HEK293 (cell line): ENCODE results near the gene TBCK.
A peak's percentile ranks its signal among the peaks of the same experiment; 100 is the strongest.

ENCODE experiments used
- CTCF ChIA-PET: fragments of 350-600 bp; formaldehyde crosslinking; extraction: SDS; loops from one replicate; lab custom pipeline; 2021; ENCODE audit warnings: antibody characterized with exemption; lab: Yijun Ruan, JAX
- POLR2A ChIA-PET: fragments of 300-600 bp; formaldehyde crosslinking; extraction: SDS; loops from one replicate; lab custom pipeline; 2020; ENCODE audit warnings: antibody characterized with exemption, inconsistent platforms; lab: Yijun Ruan, JAX
- H3K27ac ChIP-seq: fragments of 200-500 bp; sonication (Bioruptor generic); 2 replicates; pipeline ENCODE4 v1.5.1; 2014; ENCODE audit warnings: low read depth, low read length, control low read depth, inconsistent platforms; ENCODE audit errors: extremely low read depth
- H3K36me3 ChIP-seq, 2 experiments: fragments of 200-500 bp in 1 of 2; sonication (Bioruptor generic) in 1 of 2; 1 replicate in 1 of 2; 2 replicates in 1 of 2; pipeline ENCODE4 v1.5.1; 2014 to 2017; ENCODE audit warnings: inconsistent platforms in 2 of 2, low read length in 2 of 2; ENCODE audit not compliant: control insufficient read depth in 2 of 2, insufficient read depth in 1 of 2
- H3K4me1 ChIP-seq: fragments of 200-500 bp; sonication (Bioruptor generic); 2 replicates; pipeline ENCODE4 v1.5.1; 2014; ENCODE audit warnings: mild to moderate bottlenecking, low read length, inconsistent platforms; ENCODE audit not compliant: control insufficient read depth, insufficient read depth
- H3K4me3 ChIP-seq: 2 replicates; pipeline ENCODE4 v1.5.1; 2011; ENCODE audit warnings: low read depth, mild to moderate bottlenecking, control low read depth, low read length, moderate library complexity
- H3K9me3 ChIP-seq: fragments of 200-500 bp; sonication (Bioruptor generic); 2 replicates; pipeline ENCODE4 v1.5.1; 2014; ENCODE audit warnings: low read depth, low read length, inconsistent platforms; ENCODE audit not compliant: control insufficient read depth, insufficient read depth
- ATF2 ChIP-seq: fragments of 450-650 bp; formaldehyde crosslinking; IDR thresholded peaks from 2 replicates; pipeline ENCODE4 v1.5.1; 2016; ENCODE audit warnings: missing biosample characterization, missing genetic modification characterization, low read depth
- GLI4 ChIP-seq: fragments of 450-650 bp; formaldehyde crosslinking; IDR thresholded peaks from 2 replicates; pipeline ENCODE4 v1.5.1; 2016; ENCODE audit warnings: missing biosample characterization, missing genetic modification characterization
- PATZ1 ChIP-seq: fragments of 450-650 bp; formaldehyde crosslinking; IDR thresholded peaks from 2 replicates; pipeline ENCODE4 v1.5.1; 2016; ENCODE audit warnings: missing biosample characterization, missing genetic modification characterization
- SALL2 ChIP-seq: fragments of 450-650 bp; formaldehyde crosslinking; IDR thresholded peaks from 2 replicates; pipeline ENCODE4 v1.5.0; 2017; ENCODE audit warnings: missing biosample characterization, mild to moderate bottlenecking, missing genetic modification characterization, borderline replicate concordance
- TCF7L2 ChIP-seq: IDR thresholded peaks from 2 replicates; pipeline ENCODE4 v1.6.1; 2011; ENCODE audit warnings: low read depth, mild to moderate bottlenecking, inconsistent platforms, low read length, moderate library complexity, borderline replicate concordance
- ZBTB20 ChIP-seq: fragments of 450-650 bp; formaldehyde crosslinking; IDR thresholded peaks from 2 replicates; pipeline ENCODE4 v1.5.1; 2016; ENCODE audit warnings: missing biosample characterization, missing genetic modification characterization
- ZNF132 ChIP-seq: fragments of 450-650 bp; formaldehyde crosslinking; IDR thresholded peaks from 2 replicates; pipeline ENCODE4 v1.5.1; 2017; ENCODE audit warnings: missing biosample characterization, missing genetic modification characterization, borderline replicate concordance
- ZNF175 ChIP-seq: fragments of 450-650 bp; formaldehyde crosslinking; IDR thresholded peaks from 2 replicates; pipeline ENCODE4 v1.5.1; 2016; ENCODE audit warnings: missing biosample characterization, missing genetic modification characterization
- ZNF518A ChIP-seq: fragments of 450-650 bp; formaldehyde crosslinking; conservative IDR thresholded peaks from 2 replicates; pipeline ENCODE4 v1.5.1; 2016; ENCODE audit warnings: low read depth, missing biosample characterization, missing genetic modification characterization
- ZNF558 ChIP-seq: fragments of 450-650 bp; formaldehyde crosslinking; IDR thresholded peaks from 2 replicates; pipeline ENCODE4 v1.5.1; 2016; ENCODE audit warnings: missing biosample characterization, missing genetic modification characterization
- ZNF580 ChIP-seq: fragments of 450-650 bp; formaldehyde crosslinking; IDR thresholded peaks from 2 replicates; pipeline ENCODE4 v1.5.1; 2016; ENCODE audit warnings: missing biosample characterization, missing genetic modification characterization
- ZNF629 ChIP-seq: fragments of 450-650 bp; formaldehyde crosslinking; IDR thresholded peaks from 2 replicates; pipeline ENCODE4 v1.5.1; 2017; ENCODE audit warnings: missing biosample characterization, missing genetic modification characterization
- ZNF654 ChIP-seq: fragments of 450-650 bp; formaldehyde crosslinking; IDR thresholded peaks from 2 replicates; pipeline ENCODE4 v1.5.1; 2016; ENCODE audit warnings: low read depth, missing biosample characterization, missing genetic modification characterization
- ZNF707 ChIP-seq: fragments of 450-650 bp; formaldehyde crosslinking; IDR thresholded peaks from 2 replicates; pipeline ENCODE4 v1.5.1; 2016; ENCODE audit warnings: missing biosample characterization, missing genetic modification characterization
- ZNF785 ChIP-seq: fragments of 450-650 bp; formaldehyde crosslinking; IDR thresholded peaks from 2 replicates; pipeline ENCODE4 v1.5.1; 2016; ENCODE audit warnings: missing biosample characterization, missing genetic modification characterization
- ZNF830 ChIP-seq: fragments of 450-650 bp; IDR thresholded peaks from 2 replicates; pipeline ENCODE4 v1.5.0; 2018; ENCODE audit warnings: missing biosample characterization, missing genetic modification characterization, low read depth, mild to moderate bottlenecking, moderate library complexity
- ZSCAN30 ChIP-seq: fragments of 450-650 bp; IDR thresholded peaks from 2 replicates; pipeline ENCODE4 v1.5.1; 2018; ENCODE audit warnings: missing biosample characterization, mild to moderate bottlenecking, missing genetic modification characterization, moderate library complexity
- ZXDB ChIP-seq: fragments of 450-650 bp; formaldehyde crosslinking; IDR thresholded peaks from 2 replicates; pipeline ENCODE4 v1.5.1; 2016; ENCODE audit warnings: missing biosample characterization, missing genetic modification characterization
- TF ChIP-seq, protein P1 (sequence below): fragments of 450-650 bp; formaldehyde crosslinking; IDR thresholded peaks from 2 replicates; pipeline ENCODE4 v1.5.1; 2017; ENCODE audit warnings: missing biosample characterization, missing genetic modification characterization
- TF ChIP-seq, protein P2 (sequence below): fragments of 450-650 bp; formaldehyde crosslinking; IDR thresholded peaks from 2 replicates; pipeline ENCODE4 v1.5.1; 2016; ENCODE audit warnings: missing biosample characterization, missing genetic modification characterization
- TF ChIP-seq, protein P3 (sequence below): fragments of 450-650 bp; formaldehyde crosslinking; IDR thresholded peaks from 2 replicates; pipeline ENCODE4 v1.5.1; 2016; ENCODE audit warnings: missing biosample characterization, missing genetic modification characterization

The TBCK gene

DNA sequence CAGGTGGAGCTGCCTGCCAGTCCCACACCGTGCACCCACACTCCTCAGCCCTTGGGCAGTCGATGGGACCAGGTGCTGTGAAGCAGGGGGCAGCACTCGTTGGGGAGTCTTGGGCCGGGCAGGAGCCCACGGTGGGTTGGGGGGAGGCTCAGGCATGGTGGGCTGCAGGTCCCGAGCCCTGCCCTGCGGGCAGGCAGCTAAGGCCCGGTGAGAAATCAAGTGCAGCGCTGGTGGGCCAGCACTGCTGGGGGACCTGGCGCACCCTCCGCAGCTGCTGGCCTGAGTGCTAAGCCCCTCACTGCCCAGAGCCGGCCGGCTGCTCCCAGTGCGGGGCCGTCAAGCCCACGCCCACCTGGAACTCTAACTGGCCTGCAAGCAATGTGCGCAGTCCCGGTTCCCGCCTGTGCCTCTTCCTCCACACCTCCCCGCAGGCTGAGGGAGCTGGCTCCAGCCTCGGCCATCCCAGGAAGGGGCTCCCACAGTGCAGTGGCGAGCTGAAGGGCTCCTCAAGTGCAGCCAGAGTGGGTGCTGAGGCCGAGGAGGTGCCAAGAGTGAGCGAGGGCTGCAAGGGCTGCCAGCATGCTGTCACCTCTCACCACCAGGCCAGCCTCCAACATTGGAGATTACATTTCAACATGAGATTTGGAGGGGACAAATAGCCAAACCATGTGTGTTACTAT, 223.5 kb downstream of the TBCK start:
- Histone ChIP-seq H3K36me3 (peaks cover 0 to 7% of the 10 kb centered on the region in 2 experiments; a peak in 1 of 3 replicates), H3K4me3 (no peak overlapping the region), H3K27ac (no peak overlapping the region), H3K9me3 (no peaks in the 10 kb centered on the region), H3K4me1 (peaks cover 2% of the 10 kb centered on the region; the same call in 1 of the 2 replicates)
- POLR2A ChIA-PET = no interaction called here
- TF ChIP-seq ZNF132 (tag by site-specific recombination) (no peak), ZBTB20 (tag by site-specific recombination) (no peak), PATZ1 (tag by site-specific recombination) (no peak), SALL2 (no peak), ZXDB (tag by site-specific recombination) (no peak), ZNF785 (tag by site-specific recombination) (no peak), ZNF175 (tag by site-specific recombination) (no peak), GLI4 (tag by site-specific recombination) (no peak), ZNF830 (tag by site-specific recombination) (no peak), ZNF629 (no peak), ZNF580 (tag by site-specific recombination) (no peak), ATF2 (no peak), ZNF654 (tag by site-specific recombination) (no peak)
- TF ChIP-seq, protein P1, sequence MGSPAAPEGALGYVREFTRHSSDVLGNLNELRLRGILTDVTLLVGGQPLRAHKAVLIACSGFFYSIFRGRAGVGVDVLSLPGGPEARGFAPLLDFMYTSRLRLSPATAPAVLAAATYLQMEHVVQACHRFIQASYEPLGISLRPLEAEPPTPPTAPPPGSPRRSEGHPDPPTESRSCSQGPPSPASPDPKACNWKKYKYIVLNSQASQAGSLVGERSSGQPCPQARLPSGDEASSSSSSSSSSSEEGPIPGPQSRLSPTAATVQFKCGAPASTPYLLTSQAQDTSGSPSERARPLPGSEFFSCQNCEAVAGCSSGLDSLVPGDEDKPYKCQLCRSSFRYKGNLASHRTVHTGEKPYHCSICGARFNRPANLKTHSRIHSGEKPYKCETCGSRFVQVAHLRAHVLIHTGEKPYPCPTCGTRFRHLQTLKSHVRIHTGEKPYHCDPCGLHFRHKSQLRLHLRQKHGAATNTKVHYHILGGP = no peak
- TF ChIP-seq, protein P2, sequence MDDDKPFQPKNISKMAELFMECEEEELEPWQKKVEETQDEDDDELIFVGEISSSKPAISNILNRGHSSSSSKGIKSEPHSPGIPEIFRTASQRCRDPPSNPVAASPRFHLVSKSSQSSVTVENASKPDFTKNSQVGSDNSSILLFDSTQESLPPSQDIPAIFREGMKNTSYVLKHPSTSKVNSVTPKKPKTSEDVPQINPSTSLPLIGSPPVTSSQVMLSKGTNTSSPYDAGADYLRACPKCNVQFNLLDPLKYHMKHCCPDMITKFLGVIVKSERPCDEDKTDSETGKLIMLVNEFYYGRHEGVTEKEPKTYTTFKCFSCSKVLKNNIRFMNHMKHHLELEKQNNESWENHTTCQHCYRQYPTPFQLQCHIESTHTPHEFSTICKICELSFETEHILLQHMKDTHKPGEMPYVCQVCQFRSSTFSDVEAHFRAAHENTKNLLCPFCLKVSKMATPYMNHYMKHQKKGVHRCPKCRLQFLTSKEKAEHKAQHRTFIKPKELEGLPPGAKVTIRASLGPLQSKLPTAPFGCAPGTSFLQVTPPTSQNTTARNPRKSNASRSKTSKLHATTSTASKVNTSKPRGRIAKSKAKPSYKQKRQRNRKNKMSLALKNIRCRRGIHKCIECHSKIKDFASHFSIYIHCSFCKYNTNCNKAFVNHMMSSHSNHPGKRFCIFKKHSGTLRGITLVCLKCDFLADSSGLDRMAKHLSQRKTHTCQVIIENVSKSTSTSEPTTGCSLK = no peak
- TF ChIP-seq, protein P3, sequence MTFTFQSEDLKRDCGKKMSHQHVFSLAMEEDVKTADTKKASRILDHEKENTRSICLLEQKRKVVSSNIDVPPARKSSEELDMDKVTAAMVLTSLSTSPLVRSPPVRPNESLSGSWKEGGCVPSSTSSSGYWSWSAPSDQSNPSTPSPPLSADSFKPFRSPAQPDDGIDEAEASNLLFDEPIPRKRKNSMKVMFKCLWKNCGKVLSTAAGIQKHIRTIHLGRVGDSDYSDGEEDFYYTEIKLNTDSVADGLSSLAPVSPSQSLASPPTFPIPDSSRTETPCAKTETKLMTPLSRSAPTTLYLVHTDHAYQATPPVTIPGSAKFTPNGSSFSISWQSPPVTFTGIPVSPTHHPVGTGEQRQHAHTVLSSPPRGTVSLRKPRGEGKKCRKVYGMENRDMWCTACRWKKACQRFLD (tag by site-specific recombination) = no peak
- CTCF ChIA-PET = no interaction called here

DNA sequence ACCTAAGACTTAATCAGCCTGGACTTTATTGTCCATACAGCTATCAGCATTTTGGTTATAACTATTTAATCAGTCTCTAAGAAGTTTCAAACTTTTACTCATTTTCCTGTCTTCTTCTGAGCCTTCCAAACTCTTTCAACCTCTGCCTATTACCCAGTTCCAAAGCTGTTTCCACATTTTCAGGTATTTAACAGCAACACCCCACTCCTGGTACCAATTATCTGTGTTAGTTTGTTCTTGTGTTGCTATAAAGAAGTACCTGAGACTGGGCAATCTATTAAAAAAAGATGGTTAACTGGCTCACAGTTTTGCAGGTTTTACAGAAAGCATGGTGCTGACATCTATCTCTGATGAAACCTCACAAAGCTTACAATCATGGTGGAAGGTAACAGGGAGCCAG, 225.2 kb downstream of the TBCK start:
- Histone ChIP-seq H3K9me3 (no peaks in the 10 kb centered on the region), H3K4me1 (no peaks in the 10 kb centered on the region), H3K4me3 (no peak overlapping the region), H3K36me3 (peaks cover 0 to 7% of the 10 kb centered on the region in 2 experiments; a peak in 1 of 3 replicates), H3K27ac (no peak overlapping the region)
- ChIA-PET POLR2A (no interaction called here), CTCF (no interaction called here)
- no peak for TF ChIP-seq ZNF558
- no peak for TF ChIP-seq ZNF785 (tag by site-specific recombination)
- peak; percentile 80 for TF ChIP-seq ZNF707
- no peak for TF ChIP-seq TCF7L2
- no peak for TF ChIP-seq ZSCAN30
- no peak for TF ChIP-seq ZNF518A (tag by site-specific recombination)
